ENCODE data around the gene IL17B.
A peak's percentile ranks its signal among the peaks of the same experiment; 100 is the strongest.
"Not testable (repeated sequence)": the region's sequence is repeated elsewhere in the genome, so short reads cannot be mapped to it uniquely, and the experiment has no call there.

The IL17B gene

GRCh38 chr5:149403923-149404745 is 25.0 kb upstream of the IL17B start:
- FAIRE-seq, result no peak

GRCh38 chr5:149402291-149402690 is 23.2 kb upstream of the IL17B start:
- no peak for FAIRE-seq
- no peak for DNase-seq (ENCODE audit: insufficient read length, low spot score)

More at GRCh38 chr5:149403923-149404745, 25.0 kb upstream of the IL17B start:
- DNase-seq (ENCODE audit: insufficient read length, low spot score), result no peak

DNA sequence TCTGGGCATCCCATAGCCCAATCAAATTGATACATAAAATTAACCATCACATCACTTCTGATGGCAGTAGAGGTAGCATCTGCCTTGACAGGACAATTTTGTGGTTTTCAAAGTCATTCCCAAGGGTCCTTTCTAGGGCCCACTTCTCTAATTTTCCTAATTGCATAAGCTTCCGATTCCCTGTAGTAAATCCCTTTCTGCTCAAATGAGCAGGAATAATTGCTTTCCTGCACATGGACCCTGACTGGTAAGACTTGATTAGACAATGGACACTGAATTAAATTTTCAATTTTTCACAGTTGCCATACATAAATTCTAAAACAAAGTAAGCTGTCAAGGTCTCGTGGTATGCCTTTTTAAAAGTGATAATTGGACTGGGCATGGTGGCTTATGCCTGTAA is 22.0 kb upstream of the IL17B start:
- FAIRE-seq (no peak), DNase-seq (ENCODE audit: insufficient read length, low spot score) (no peak)

- FAIRE-seq (no peak), DNase-seq (ENCODE audit: insufficient read length, low spot score) (no peak)
Measured at GRCh38 chr5:149400304-149400703, 21.2 kb upstream of the IL17B start.

GRCh38 chr5:149399775-149400174 is 20.7 kb upstream of the IL17B start:
- FAIRE-seq (no peak), DNase-seq (ENCODE audit: insufficient read length, low spot score) (no peak)

- FAIRE-seq; DNase-seq (ENCODE audit: insufficient read length, low spot score): not testable (repeated sequence)
Measured at GRCh38 chr5:149398747-149399266, 19.7 kb upstream of the IL17B start.

DNA sequence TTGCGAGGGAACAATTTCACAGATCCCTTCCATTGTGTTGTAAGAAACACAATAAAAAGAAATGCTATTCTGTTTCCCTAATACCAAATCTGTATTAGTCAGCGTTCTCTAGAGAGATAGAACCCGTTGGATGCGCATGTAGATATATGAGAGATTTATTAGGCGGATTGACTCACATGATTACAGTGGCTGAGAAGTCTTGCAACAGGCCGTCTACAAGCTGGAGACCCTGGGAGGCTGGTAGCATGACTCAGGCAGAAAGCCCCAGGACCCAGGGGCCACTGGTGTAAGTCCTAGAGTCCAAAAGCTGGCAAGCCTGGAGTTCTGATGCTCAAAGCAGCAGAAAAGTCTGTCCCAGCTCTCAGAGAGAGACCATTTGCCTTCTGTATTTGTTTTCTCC is 18.4 kb upstream of the IL17B start:
- no peak for FAIRE-seq

DNA sequence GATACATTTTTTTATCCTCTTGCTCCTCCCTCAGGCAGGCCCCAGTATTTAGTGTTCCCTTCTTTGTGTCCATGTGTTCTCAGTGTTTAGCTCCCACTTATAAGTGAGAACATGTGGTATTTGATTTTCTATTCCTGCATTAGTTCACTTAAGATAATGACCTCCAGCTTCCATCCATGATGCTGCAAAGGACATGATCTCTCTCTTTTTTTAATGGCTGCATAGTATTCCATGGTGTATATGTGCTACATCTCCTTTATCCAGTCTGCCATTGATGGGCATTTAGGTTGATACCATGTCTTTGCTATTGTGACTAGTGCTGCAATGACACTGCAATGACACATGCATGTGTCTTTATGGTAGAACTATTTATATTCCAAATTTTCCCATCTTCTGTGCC is 15.9 kb upstream of the IL17B start:
- not testable (repeated sequence) for FAIRE-seq; DNase-seq (ENCODE audit: insufficient read length, low spot score)

More for the DNA sequence above, 18.4 kb upstream of the IL17B start:
- DNase-seq (ENCODE audit: insufficient read length, low spot score), result peak; percentile 31

DNA sequence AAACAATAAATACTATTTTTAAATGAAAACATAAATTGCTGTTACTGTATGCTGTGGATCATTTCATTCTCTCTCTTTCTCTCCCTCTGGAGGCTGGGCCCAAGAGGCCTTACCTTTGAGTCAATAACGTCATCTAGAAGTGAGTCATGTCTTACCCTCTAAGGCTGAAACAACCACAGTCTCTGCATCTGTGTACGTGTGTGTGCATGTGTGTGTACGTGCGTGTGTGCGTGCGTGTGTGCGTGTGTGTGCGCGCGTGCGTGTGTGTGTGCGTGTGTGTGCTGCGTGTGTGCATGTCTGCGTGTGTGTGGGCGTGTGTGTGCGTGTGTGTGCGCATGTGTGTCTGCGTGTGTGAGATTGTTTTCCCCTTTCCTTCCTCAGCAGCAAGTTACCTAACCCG is 13.6 kb upstream of the IL17B start:
- DNase-seq (ENCODE audit: insufficient read length, low spot score) (no peak), FAIRE-seq (peak; percentile 93)

- FAIRE-seq (no peak), DNase-seq (ENCODE audit: insufficient read length, low spot score) (no peak)
Measured at GRCh38 chr5:149391524-149391923, 12.4 kb upstream of the IL17B start.

GRCh38 chr5:149391076-149391475 is 12.0 kb upstream of the IL17B start:
- not testable (repeated sequence) for DNase-seq (ENCODE audit: insufficient read length, low spot score); FAIRE-seq

- FAIRE-seq (no peak), DNase-seq (ENCODE audit: insufficient read length, low spot score) (no peak)
Measured at GRCh38 chr5:149389552-149390495, 10.7 kb upstream of the IL17B start.

GRCh38 chr5:149388498-149389190 is 9.6 kb upstream of the IL17B start:
- no peak for DNase-seq (ENCODE audit: insufficient read length, low spot score)
- FAIRE-seq, result no peak

- FAIRE-seq (no peak), DNase-seq (ENCODE audit: insufficient read length, low spot score) (no peak)
Measured at GRCh38 chr5:149387982-149388381, 8.9 kb upstream of the IL17B start.

- FAIRE-seq (no peak), DNase-seq (ENCODE audit: insufficient read length, low spot score) (no peak)
Measured at GRCh38 chr5:149387081-149387631, 8.1 kb upstream of the IL17B start.

- no peak for DNase-seq (ENCODE audit: insufficient read length, low spot score)
- FAIRE-seq, result no peak
Measured at GRCh38 chr5:149386166-149386565, 7.1 kb upstream of the IL17B start.

DNA sequence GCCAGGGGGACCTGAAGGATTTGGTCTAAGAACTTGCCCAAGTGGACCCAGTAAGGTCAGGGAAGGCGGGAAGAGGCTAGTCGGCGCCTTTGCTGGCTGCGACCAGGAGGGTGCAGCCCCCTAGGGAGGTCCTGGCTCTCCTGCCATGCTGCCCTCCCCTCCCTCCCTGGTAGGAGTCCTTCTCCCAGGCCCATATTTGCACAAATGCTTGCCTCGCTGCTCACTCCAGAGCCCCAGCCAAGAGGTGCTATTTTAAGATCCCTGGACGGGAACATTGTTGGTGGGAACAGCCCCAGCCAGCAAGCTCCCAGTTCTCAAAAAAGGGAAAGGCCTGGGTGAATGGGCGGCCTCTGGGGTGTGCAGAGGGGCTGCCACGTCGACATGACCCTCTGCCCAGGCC is 4.3 kb upstream of the IL17B start:
- no peak for FAIRE-seq
- no peak for DNase-seq (ENCODE audit: insufficient read length, low spot score)

GRCh38 chr5:149382517-149383220 is 3.6 kb upstream of the IL17B start:
- no peak for FAIRE-seq
- DNase-seq (ENCODE audit: insufficient read length, low spot score), result no peak

DNA sequence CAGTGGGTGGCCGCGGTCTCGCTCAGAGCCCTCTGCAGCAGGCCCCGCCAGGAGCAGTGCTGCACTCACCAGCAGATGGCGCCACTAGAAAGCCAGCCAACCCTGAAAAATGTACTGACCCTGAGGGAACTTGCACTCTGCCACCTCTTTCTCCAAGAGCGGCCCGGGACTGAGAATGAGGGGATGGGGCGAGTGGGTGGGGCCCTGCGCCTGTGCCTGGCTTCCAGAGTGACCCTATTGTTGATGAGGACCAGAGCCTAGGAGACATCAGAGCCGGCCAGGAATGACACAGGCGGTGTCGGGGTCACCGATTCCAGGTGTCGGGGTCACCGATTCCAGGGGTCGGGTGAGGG is 2.9 kb upstream of the IL17B start:
- FAIRE-seq, result peak; percentile 76
- DNase-seq (ENCODE audit: insufficient read length, low spot score), result peak; percentile 81

Measured in HTR-8/SVneo (cell line).